ENCODE data around the gene TTC7B.

The TTC7B gene

GRCh38 chr14:90488256-90488655 is 328.0 kb downstream of the TTC7B start:
- H3K27ac ChIP-seq (ENCODE audit: insufficient read depth, low read length, poor library complexity, severe bottlenecking): no peak overlapping the region

DNA sequence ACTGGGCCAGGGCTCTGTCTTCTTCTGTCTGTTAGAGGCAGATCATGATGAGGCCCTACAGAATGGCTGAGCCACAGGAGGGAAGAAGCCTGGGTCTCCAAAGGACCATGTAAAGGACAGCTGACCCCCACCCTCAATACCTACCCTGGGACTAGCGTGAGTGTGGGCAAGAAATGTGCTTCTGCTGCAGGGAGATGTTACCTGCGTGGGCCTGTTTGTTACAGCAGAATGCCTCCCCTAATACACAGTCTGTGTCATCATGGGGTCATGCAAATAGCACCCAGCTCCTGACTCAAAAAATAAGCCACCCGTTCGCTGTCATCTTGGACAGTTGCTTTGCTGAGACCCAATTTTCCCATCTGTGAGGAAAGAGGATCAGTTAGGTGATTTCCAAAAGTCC is 328.8 kb downstream of the TTC7B start:
- H3K9me3 ChIP-seq (ENCODE audit: control insufficient read depth, low read length): no peaks in the 10 kb centered on the region
- DNase-seq: no peak
- no peaks in the 10 kb centered on the region for H3K27me3 ChIP-seq (replicated peaks; ENCODE audit: control insufficient read depth, insufficient read depth, low read length, poor library complexity, severe bottlenecking)
- H3K27ac ChIP-seq (ENCODE audit: insufficient read depth, low read length, poor library complexity, severe bottlenecking): no peak overlapping the region
- H3K4me1 ChIP-seq (ENCODE audit: control insufficient read depth, insufficient read depth, low read length, poor library complexity, severe bottlenecking): peaks cover 8% of the 10 kb centered on the region
- no peak overlapping the region for H3K4me3 ChIP-seq (ENCODE audit: insufficient read depth, low read depth, low read length, poor library complexity, severe bottlenecking)
- H3K36me3 ChIP-seq (ENCODE audit: control insufficient read depth, insufficient read depth, low read length): no peaks in the 10 kb centered on the region

More at GRCh38 chr14:90488256-90488655, 328.0 kb downstream of the TTC7B start:
- H3K27me3 ChIP-seq (replicated peaks; ENCODE audit: control insufficient read depth, insufficient read depth, low read length, poor library complexity, severe bottlenecking): no peaks in the 10 kb centered on the region
- H3K36me3 ChIP-seq (ENCODE audit: control insufficient read depth, insufficient read depth, low read length): no peaks in the 10 kb centered on the region
- peaks cover 8% of the 10 kb centered on the region for H3K4me1 ChIP-seq (ENCODE audit: control insufficient read depth, insufficient read depth, low read length, poor library complexity, severe bottlenecking)
- no peaks in the 10 kb centered on the region for H3K9me3 ChIP-seq (ENCODE audit: control insufficient read depth, low read length)
- DNase-seq: no peak
- H3K4me3 ChIP-seq (ENCODE audit: insufficient read depth, low read depth, low read length, poor library complexity, severe bottlenecking): no peak overlapping the region

GRCh38 chr14:90487031-90487430 is 329.2 kb downstream of the TTC7B start:
- H3K27ac ChIP-seq (ENCODE audit: insufficient read depth, low read length, poor library complexity, severe bottlenecking): no peak overlapping the region
- H3K36me3 ChIP-seq (ENCODE audit: control insufficient read depth, insufficient read depth, low read length): no peaks in the 10 kb centered on the region
- no peaks in the 10 kb centered on the region for H3K27me3 ChIP-seq (replicated peaks; ENCODE audit: control insufficient read depth, insufficient read depth, low read length, poor library complexity, severe bottlenecking)
- H3K4me3 ChIP-seq (ENCODE audit: insufficient read depth, low read depth, low read length, poor library complexity, severe bottlenecking): no peak overlapping the region
- DNase-seq: no peak
- H3K9me3 ChIP-seq (ENCODE audit: control insufficient read depth, low read length): no peaks in the 10 kb centered on the region
- H3K4me1 ChIP-seq (ENCODE audit: control insufficient read depth, insufficient read depth, low read length, poor library complexity, severe bottlenecking): peaks cover 8% of the 10 kb centered on the region

DNA sequence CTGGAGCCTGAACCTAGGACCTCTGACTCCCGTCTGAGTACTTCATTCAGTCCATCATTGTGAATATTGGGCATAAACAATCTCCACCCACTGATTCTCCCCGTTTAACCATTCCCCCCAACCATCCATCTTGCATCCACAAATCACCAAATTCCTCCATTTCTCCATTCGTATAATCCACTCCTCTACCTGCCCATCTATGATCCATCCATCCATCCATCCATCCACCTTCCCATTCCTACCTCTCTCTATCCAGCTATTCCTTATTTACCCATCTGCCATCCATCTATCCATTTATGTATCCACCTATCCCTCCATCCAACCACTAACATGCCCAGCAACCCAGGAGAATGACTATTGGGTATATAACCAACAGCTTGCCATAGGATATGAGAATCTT is 331.9 kb downstream of the TTC7B start:
- Histone ChIP-seq H3K9me3 (ENCODE audit: control insufficient read depth, low read length) (no peaks in the 10 kb centered on the region), H3K36me3 (ENCODE audit: control insufficient read depth, insufficient read depth, low read length) (no peaks in the 10 kb centered on the region), H3K4me3 (ENCODE audit: insufficient read depth, low read depth, low read length, poor library complexity, severe bottlenecking) (no peak overlapping the region), H3K4me1 (ENCODE audit: control insufficient read depth, insufficient read depth, low read length, poor library complexity, severe bottlenecking) (peaks cover 8% of the 10 kb centered on the region), H3K27ac (ENCODE audit: insufficient read depth, low read length, poor library complexity, severe bottlenecking) (no peak overlapping the region), H3K27me3 (replicated peaks; ENCODE audit: control insufficient read depth, insufficient read depth, low read length, poor library complexity, severe bottlenecking) (no peaks in the 10 kb centered on the region)
- DNase-seq: no peak

DNA sequence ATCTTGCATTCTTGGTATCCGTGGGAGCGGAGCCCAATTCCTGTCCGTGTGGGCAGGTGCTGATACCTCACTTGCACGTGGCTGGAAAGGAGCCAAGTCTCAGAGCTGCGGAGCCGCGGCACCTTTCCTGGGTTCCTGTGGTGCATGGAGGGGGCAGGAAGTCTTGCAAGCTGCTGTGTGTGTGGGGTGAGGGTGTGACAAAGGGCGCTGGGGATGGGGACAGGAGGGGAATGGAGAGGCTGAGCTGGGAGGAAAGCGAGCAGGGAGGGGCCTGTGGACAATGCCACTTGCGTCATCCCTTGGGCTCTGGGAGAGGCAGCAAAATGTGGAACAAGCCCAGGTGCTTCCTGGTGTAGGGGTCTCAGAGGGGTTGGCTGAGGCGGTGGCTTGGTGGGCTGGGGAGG is 332.7 kb downstream of the TTC7B start:
- Histone ChIP-seq H3K27me3 (replicated peaks; ENCODE audit: control insufficient read depth, insufficient read depth, low read length, poor library complexity, severe bottlenecking) (no peaks in the 10 kb centered on the region), H3K4me3 (ENCODE audit: insufficient read depth, low read depth, low read length, poor library complexity, severe bottlenecking) (peak overlapping the region; percentile 9), H3K4me1 (ENCODE audit: control insufficient read depth, insufficient read depth, low read length, poor library complexity, severe bottlenecking) (peaks cover 8% of the 10 kb centered on the region), H3K9me3 (ENCODE audit: control insufficient read depth, low read length) (no peaks in the 10 kb centered on the region), H3K27ac (ENCODE audit: insufficient read depth, low read length, poor library complexity, severe bottlenecking) (no peak overlapping the region), H3K36me3 (ENCODE audit: control insufficient read depth, insufficient read depth, low read length) (no peaks in the 10 kb centered on the region)
- DNase-seq: peak in 1 of 3 donors; percentile 14

DNA sequence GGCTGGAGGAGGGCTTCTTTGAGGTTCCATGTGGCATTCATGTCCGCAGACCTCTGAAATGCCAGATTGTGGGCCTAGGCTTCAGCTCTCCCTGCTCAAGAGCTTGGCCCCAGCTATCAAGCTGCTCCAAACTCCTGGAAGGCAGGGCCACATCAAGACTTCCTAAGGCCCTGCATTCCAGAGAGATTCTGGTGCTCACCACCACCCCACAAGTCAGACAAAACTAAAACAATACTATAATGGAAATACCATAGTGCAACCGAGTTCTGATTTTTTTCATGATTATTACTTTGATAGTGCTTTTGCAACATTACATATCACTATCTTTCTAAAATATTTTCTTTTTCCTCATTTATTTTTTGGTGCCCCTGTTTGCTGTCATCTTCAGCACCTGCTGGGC is 333.1 kb downstream of the TTC7B start:
- no peaks in the 10 kb centered on the region for H3K27me3 ChIP-seq (replicated peaks; ENCODE audit: control insufficient read depth, insufficient read depth, low read length, poor library complexity, severe bottlenecking)
- H3K9me3 ChIP-seq (ENCODE audit: control insufficient read depth, low read length): no peaks in the 10 kb centered on the region
- no peaks in the 10 kb centered on the region for H3K36me3 ChIP-seq (ENCODE audit: control insufficient read depth, insufficient read depth, low read length)
- DNase-seq: no peak
- peaks cover 8% of the 10 kb centered on the region for H3K4me1 ChIP-seq (ENCODE audit: control insufficient read depth, insufficient read depth, low read length, poor library complexity, severe bottlenecking)
- no peak overlapping the region for H3K27ac ChIP-seq (ENCODE audit: insufficient read depth, low read length, poor library complexity, severe bottlenecking)
- peak overlapping the region; percentile 9 for H3K4me3 ChIP-seq (ENCODE audit: insufficient read depth, low read depth, low read length, poor library complexity, severe bottlenecking)

DNA sequence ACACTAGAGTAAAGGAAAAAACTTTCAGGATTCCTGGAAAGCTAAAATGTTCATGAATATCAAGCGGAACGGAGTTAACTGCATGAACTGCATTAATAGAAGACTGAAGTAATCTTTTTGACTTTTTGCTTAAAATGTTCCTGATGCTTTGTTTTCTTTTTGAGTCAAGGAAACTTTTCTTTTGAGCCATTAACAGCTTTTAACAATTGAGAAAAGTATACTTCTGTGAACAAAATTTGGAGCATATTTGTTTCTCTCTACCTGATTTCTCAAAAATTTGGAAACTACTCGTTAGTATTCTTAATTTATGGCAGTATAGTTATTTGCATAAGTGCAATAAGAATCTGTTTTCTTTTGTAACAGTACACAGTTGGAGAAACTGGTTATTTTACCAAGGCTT is 340.9 kb downstream of the TTC7B start:
- Histone ChIP-seq H3K9me3 (ENCODE audit: control insufficient read depth, low read length) (no peaks in the 10 kb centered on the region), H3K4me1 (ENCODE audit: control insufficient read depth, insufficient read depth, low read length, poor library complexity, severe bottlenecking) (no peaks in the 10 kb centered on the region), H3K36me3 (ENCODE audit: control insufficient read depth, insufficient read depth, low read length) (no peaks in the 10 kb centered on the region), H3K27me3 (replicated peaks; ENCODE audit: control insufficient read depth, insufficient read depth, low read length, poor library complexity, severe bottlenecking) (no peaks in the 10 kb centered on the region), H3K27ac (ENCODE audit: insufficient read depth, low read length, poor library complexity, severe bottlenecking) (no peak overlapping the region), H3K4me3 (ENCODE audit: insufficient read depth, low read depth, low read length, poor library complexity, severe bottlenecking) (no peak overlapping the region)
- DNase-seq: no peak
